Measurements from ENCODE around the gene KAZN.

GRCh38 chr1:14583788-14584187, 14.7 kb upstream of the KAZN start:
- no peak for TF ChIP-seq CTCF (IDR thresholded peaks at IDR 0.05; ENCODE audit: low read length)
- TF ChIP-seq EZH2 (optimal IDR thresholded peaks at IDR 0.05; ENCODE audit: low read depth, low read length) = no peak

All from MM.1S (cell line).